HepG2 (cell line): Measurements from ENCODE around the gene ENTPD6. TPM values are rescaled to one million over a fixed set of nuclear protein-coding genes. Genes with fewer than 3 reads are reported as not detected.

Experiments used
- ASH2L ChIP-seq: fragments of 300-600, 200-600 bp; sonication (generic); IDR thresholded peaks from 2 replicates; pipeline ENCODE4 v1.7.0; 2017; ENCODE audit warnings: low read depth, mild to moderate bottlenecking, moderate library complexity, mixed read lengths, low read length; ENCODE audit not compliant: insufficient read length
- HDAC1 ChIP-seq: sonication (generic); formaldehyde crosslinking; IDR thresholded peaks from 2 replicates; pipeline ENCODE4 v1.5.1; 2020; ENCODE audit warnings: mild to moderate bottlenecking, missing genetic modification reagents
- HNRNPL ChIP-seq: fragments of 200-400 bp; formaldehyde crosslinking; IDR thresholded peaks from 2 replicates; pipeline ENCODE4 v1.6.1; 2017; ENCODE audit warnings: mild to moderate bottlenecking, low read depth, low read length
- JARID2 ChIP-seq: sonication (generic); formaldehyde crosslinking; IDR thresholded peaks from 2 replicates; pipeline ENCODE4 v1.8.1; 2023; ENCODE audit warnings: missing genetic modification reagents, inconsistent platforms; ENCODE audit not compliant: insufficient replicate concordance
- MTF1 ChIP-seq: sonication (generic); formaldehyde crosslinking; IDR thresholded peaks from 2 replicates; pipeline ENCODE4 v1.5.0; 2020; ENCODE audit warnings: missing genetic modification reagents
- NCOA1 ChIP-seq: sonication (generic); formaldehyde crosslinking; IDR thresholded peaks from 2 replicates; pipeline ENCODE4 v1.9.0; 2021; ENCODE audit warnings: missing genetic modification reagents
- NRL ChIP-seq: sonication (generic); formaldehyde crosslinking; IDR thresholded peaks from 2 replicates; pipeline ENCODE4 v1.5.0; 2020; ENCODE audit warnings: missing genetic modification reagents, mild to moderate bottlenecking, moderate library complexity, borderline replicate concordance
- PHF21A ChIP-seq: sonication (generic); formaldehyde crosslinking; IDR thresholded peaks from 2 replicates; pipeline ENCODE4 v1.5.0; 2020; ENCODE audit warnings: mild to moderate bottlenecking, missing genetic modification reagents
- RFX3 ChIP-seq: IDR thresholded peaks from 2 replicates; pipeline ENCODE4 v1.6.1; 2016; ENCODE audit warnings: missing biosample characterization, missing genetic modification reagents
- SKI ChIP-seq: fragments of 450-650 bp; IDR thresholded peaks from one replicate; pipeline ENCODE4 v1.6.1; 2018; ENCODE audit warnings: mild to moderate bottlenecking; ENCODE audit not compliant: partially characterized antibody
- SMAD3 ChIP-seq: sonication (generic); formaldehyde crosslinking; IDR thresholded peaks from 2 replicates; pipeline ENCODE4 v1.4.0; 2020; ENCODE audit warnings: missing genetic modification reagents
- SMARCC2 ChIP-seq: fragments of 450-650 bp; IDR thresholded peaks from 2 replicates; pipeline ENCODE4 v1.6.1; 2017; ENCODE audit warnings: antibody characterized with exemption, mild to moderate bottlenecking
- SRSF4 ChIP-seq: fragments of 200-400 bp; formaldehyde crosslinking; IDR thresholded peaks from one replicate; pipeline ENCODE4 v1.6.1; 2018; ENCODE audit warnings: mild to moderate bottlenecking, low read depth, low read length, moderate library complexity; ENCODE audit not compliant: poor library complexity, severe bottlenecking
- TBX3 ChIP-seq: fragments of 450-650 bp; IDR thresholded peaks from 2 replicates; pipeline ENCODE4 v1.6.1; 2017; ENCODE audit warnings: antibody characterized with exemption, mild to moderate bottlenecking, inconsistent platforms, borderline replicate concordance
- YY1 ChIP-seq: IDR thresholded peaks from 2 replicates; pipeline ENCODE4 v1.6.1; 2011; ENCODE audit warnings: low read length, low read depth, moderate library complexity, mild to moderate bottlenecking; ENCODE audit not compliant: insufficient read depth, insufficient replicate concordance
- ZBTB49 ChIP-seq: sonication (generic); formaldehyde crosslinking; IDR thresholded peaks from 2 replicates; pipeline ENCODE4 v1.4.0; 2020; ENCODE audit warnings: missing genetic modification reagents, borderline replicate concordance
- ZNF18 ChIP-seq: sonication (generic); formaldehyde crosslinking; IDR thresholded peaks from 2 replicates; pipeline ENCODE4 v1.8.0; 2022; ENCODE audit warnings: mild to moderate bottlenecking, missing genetic modification reagents; ENCODE audit not compliant: insufficient replicate concordance
- ZNF431 ChIP-seq: sonication (generic); formaldehyde crosslinking; IDR thresholded peaks from 2 replicates; pipeline ENCODE4 v1.9.0; 2022; ENCODE audit warnings: missing genetic modification reagents, low read depth, mild to moderate bottlenecking, borderline replicate concordance
- ZNF530 ChIP-seq: sonication (generic); formaldehyde crosslinking; IDR thresholded peaks from 2 replicates; pipeline ENCODE4 v1.5.0; 2020; ENCODE audit warnings: low read depth, mild to moderate bottlenecking, missing genetic modification reagents
- ZNF556 ChIP-seq: sonication (generic); formaldehyde crosslinking; IDR thresholded peaks from 2 replicates; pipeline ENCODE4 v1.4.0; 2020; ENCODE audit warnings: mild to moderate bottlenecking, missing genetic modification reagents, borderline replicate concordance
- polyA plus RNA-seq, 8 experiments: library from polyadenylated mRNA; depleted of rRNA in 3 of 8; stranded (reverse) in 7 of 8; unstranded in 1 of 8; fragments of >200 nt; fragmentation: Illumina TruSeq in 4 of 8; extraction: Trizol in 4 of 8; gene quantifications; 2 replicates each; pipeline versions ENCODE4 v1.2.1 to v1.2.3, GENCODE V29; 2011 to 2016; ENCODE audit warnings: low read depth in 4 of 8, missing spikeins in 1 of 8, mixed read lengths in 1 of 8; ENCODE audit not compliant: insufficient read depth in 1 of 8
- total RNA-seq, 5 experiments: library from RNA; depleted of rRNA; stranded (reverse); fragments of >200 nt; fragmentation: Illumina TruSeq; extraction: Trizol; gene quantifications; 2 replicates each; pipeline ENCODE4 v1.2.3, GENCODE V29; 2016; ENCODE audit warnings: low read depth in 1 of 5
- TF ChIP-seq, protein P1 (sequence below): fragments of 450-650 bp; IDR thresholded peaks from 2 replicates; pipeline ENCODE4 v1.6.1; 2016
- TF ChIP-seq, protein P2 (sequence below): conservative IDR thresholded peaks from 2 replicates; pipeline ENCODE4 v1.6.1; 2018; ENCODE audit warnings: missing genetic modification reagents

The ENTPD6 gene
- total and polyA plus RNA-seq, 2 of the 13 experiments (the other 11 are each of a cell fraction or from before 2014, with no cell fraction given): 164 to 172 TPM

- TF ChIP-seq, protein P1, sequence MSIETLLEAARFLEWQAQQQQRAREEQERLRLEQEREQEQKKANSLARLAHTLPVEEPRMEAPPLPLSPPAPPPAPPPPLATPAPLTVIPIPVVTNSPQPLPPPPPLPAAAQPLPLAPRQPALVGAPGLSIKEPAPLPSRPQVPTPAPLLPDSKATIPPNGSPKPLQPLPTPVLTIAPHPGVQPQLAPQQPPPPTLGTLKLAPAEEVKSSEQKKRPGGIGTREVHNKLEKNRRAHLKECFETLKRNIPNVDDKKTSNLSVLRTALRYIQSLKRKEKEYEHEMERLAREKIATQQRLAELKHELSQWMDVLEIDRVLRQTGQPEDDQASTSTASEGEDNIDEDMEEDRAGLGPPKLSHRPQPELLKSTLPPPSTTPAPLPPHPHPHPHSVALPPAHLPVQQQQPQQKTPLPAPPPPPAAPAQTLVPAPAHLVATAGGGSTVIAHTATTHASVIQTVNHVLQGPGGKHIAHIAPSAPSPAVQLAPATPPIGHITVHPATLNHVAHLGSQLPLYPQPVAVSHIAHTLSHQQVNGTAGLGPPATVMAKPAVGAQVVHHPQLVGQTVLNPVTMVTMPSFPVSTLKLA: no peak
- TF ChIP-seq RFX3 (CRISPR knock-in tag) (no peak), TBX3 (no peak), ZNF18 (CRISPR knock-in tag) (peak; percentile 56), ZBTB49 (CRISPR knock-in tag) (no peak), MTF1 (no peak), HNRNPL (no peak), ASH2L (peak; percentile 58), SMAD3 (CRISPR knock-in tag) (0 out of 2 replicates have a peak, but pooled peaks have one; percentile 30), PHF21A (peak; percentile 70; the same call in 1 of the 2 replicates), JARID2 (CRISPR knock-in tag) (no peak), SKI (peak; percentile 34), NRL (CRISPR knock-in tag) (peak; percentile 96; the same call in 1 of the 2 replicates), NCOA1 (CRISPR knock-in tag) (no peak), ZNF556 (CRISPR knock-in tag) (peak; percentile 93), SMARCC2 (no peak), YY1 (peak; percentile 47), ZNF431 (no peak), ZNF530 (CRISPR knock-in tag) (no peak), SRSF4 (no peak), HDAC1 (CRISPR knock-in tag) (peak; percentile 93)
- TF ChIP-seq, protein P2, sequence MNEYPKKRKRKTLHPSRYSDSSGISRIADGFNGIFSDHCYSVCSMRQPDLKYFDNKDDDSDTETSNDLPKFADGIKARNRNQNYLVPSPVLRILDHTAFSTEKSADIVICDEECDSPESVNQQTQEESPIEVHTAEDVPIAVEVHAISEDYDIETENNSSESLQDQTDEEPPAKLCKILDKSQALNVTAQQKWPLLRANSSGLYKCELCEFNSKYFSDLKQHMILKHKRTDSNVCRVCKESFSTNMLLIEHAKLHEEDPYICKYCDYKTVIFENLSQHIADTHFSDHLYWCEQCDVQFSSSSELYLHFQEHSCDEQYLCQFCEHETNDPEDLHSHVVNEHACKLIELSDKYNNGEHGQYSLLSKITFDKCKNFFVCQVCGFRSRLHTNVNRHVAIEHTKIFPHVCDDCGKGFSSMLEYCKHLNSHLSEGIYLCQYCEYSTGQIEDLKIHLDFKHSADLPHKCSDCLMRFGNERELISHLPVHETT (CRISPR knock-in tag): no peak
Measured at GRCh38 chr20:25247000-25247517, 51.5 kb downstream of the ENTPD6 start (continued).
